SK-N-MC (cell line): Measurements from ENCODE around the gene RAB2B.
A peak's percentile ranks its signal among the peaks of the same experiment; 100 is the strongest.

Source experiments
- DNase-seq: peaks from one replicate; pipeline ENCODE4 v3.0.0-alpha.2; 2011; ENCODE audit warnings: low read depth, low spot score
- H3K27ac ChIP-seq: fragments of 200-600 bp; sonication (generic); 2 replicates; pipeline ENCODE4 v1.5.1; 2016; ENCODE audit warnings: mixed run types
- H3K36me3 ChIP-seq: fragments of 200-600 bp; sonication (generic); 2 replicates; pipeline ENCODE4 v1.6.1; 2017; ENCODE audit warnings: antibody characterized with exemption, low read length, mixed read lengths; ENCODE audit not compliant: insufficient read depth
- H3K4me3 ChIP-seq: fragments of 200-600 bp; sonication (generic); 2 replicates; pipeline ENCODE4 v1.5.1; 2016
- H3K9ac ChIP-seq: fragments of 200-600 bp; sonication (generic); 2 replicates; pipeline ENCODE4 v1.8.0; 2017; ENCODE audit warnings: mixed run types, mixed read lengths; ENCODE audit not compliant: insufficient read length
- H3K9me3 ChIP-seq: fragments of 200-600 bp; sonication (generic); 2 replicates; pipeline ENCODE4 v1.6.1; 2017; ENCODE audit warnings: low read depth, mild to moderate bottlenecking, antibody characterized with exemption, low read length, moderate library complexity, mixed read lengths
- EZH2 ChIP-seq: fragments of 200-600 bp; sonication (generic); IDR thresholded peaks from one replicate; pipeline ENCODE4 v1.6.1; 2017; ENCODE audit warnings: antibody characterized with exemption
- FOXP2 ChIP-seq: optimal IDR thresholded peaks from 2 replicates; pipeline ENCODE3; 2011; ENCODE audit warnings: mild to moderate bottlenecking, moderate library complexity; ENCODE audit not compliant: insufficient read depth; ENCODE audit errors: extremely low read length, control extremely low read depth
- POLR2AphosphoS5 ChIP-seq: IDR thresholded peaks from 2 replicates; pipeline ENCODE4 v1.6.1; 2012; ENCODE audit warnings: mild to moderate bottlenecking, low read depth, low read length, borderline replicate concordance

Gene RAB2B

GRCh38 chr14:21476925-21477681 is at the start of gene RAB2B, which contains the start of gene TOX4:
TSS of gene RAB2B (minus strand) at chr14:21476959. CDS start at chr14:21476872, 87 bp downstream.
TSS of gene TOX4 (plus strand) at chr14:21477195. CDS start at chr14:21477279, 84 bp downstream.
- Histone ChIP-seq H3K36me3 (peaks cover 14% of the 10 kb centered on the region; the same call in 1 of the 2 replicates), H3K4me3 (peak within 1 kb of the TSS; percentile 89), H3K27ac (peak within 1 kb of the TSS; percentile 49; the same call in 1 of the 2 replicates), H3K9me3 (no peaks in the 10 kb centered on the region), H3K9ac (peak within 1 kb of the TSS; percentile 92)
- TF ChIP-seq FOXP2 (peak; percentile 46), POLR2AphosphoS5 (peak; percentile 81), EZH2 (no peak)
- peak; percentile 95 for DNase-seq

- TF ChIP-seq FOXP2 (no peak), POLR2AphosphoS5 (peak; percentile 82)
- H3K36me3 ChIP-seq = peaks cover 30% of the 10 kb centered on the region; the same call in 1 of the 2 replicates
- peak; percentile 47 for DNase-seq
- H3K27ac ChIP-seq = peak within 1 kb of the TSS; percentile 45
- no peaks in the 10 kb centered on the region for H3K9me3 ChIP-seq
- peak within 1 kb of the TSS; percentile 83 for H3K9ac ChIP-seq
- peak within 1 kb of the TSS; percentile 94 for H3K4me3 ChIP-seq
Measured at GRCh38 chr14:21525962-21526671, 49.4 kb upstream of the RAB2B start, which contains the start of gene SALL2. TSS of gene SALL2 (minus strand) at chr14:21526346. CDS start at chr14:21526127, 219 bp downstream.

- no peak for DNase-seq
- TF ChIP-seq FOXP2 (no peak), EZH2 (no peak), POLR2AphosphoS5 (no peak)
- H3K36me3 ChIP-seq = peaks cover 30% of the 10 kb centered on the region; the same call in 1 of the 2 replicates
- peak overlapping the region; percentile 94 for H3K4me3 ChIP-seq
- H3K9me3 ChIP-seq = no peaks in the 10 kb centered on the region
- no peak overlapping the region for H3K27ac ChIP-seq
- H3K9ac ChIP-seq = peak overlapping the region; percentile 83
Measured at GRCh38 chr14:21525571-21525961, 48.8 kb upstream of the RAB2B start.

GRCh38 chr14:21524575-21525490 is 48.1 kb upstream of the RAB2B start:
- TF ChIP-seq EZH2 = no peak
- no peak for TF ChIP-seq POLR2AphosphoS5
- TF ChIP-seq FOXP2 = no peak
- Histone ChIP-seq H3K9ac (peak overlapping the region; percentile 83), H3K36me3 (peaks cover 30% of the 10 kb centered on the region; the same call in 1 of the 2 replicates), H3K9me3 (no peaks in the 10 kb centered on the region), H3K4me3 (peak overlapping the region; percentile 94), H3K27ac (no peak overlapping the region)
- no peak for DNase-seq

- no peak overlapping the region for H3K9ac ChIP-seq
- peaks cover 30% of the 10 kb centered on the region; the same call in 1 of the 2 replicates for H3K36me3 ChIP-seq
- no peak overlapping the region for H3K27ac ChIP-seq
- H3K9me3 ChIP-seq = no peaks in the 10 kb centered on the region
- TF ChIP-seq POLR2AphosphoS5 = no peak
- TF ChIP-seq FOXP2 = no peak
- TF ChIP-seq EZH2 = no peak
- DNase-seq = no peak
- H3K4me3 ChIP-seq = no peak overlapping the region
Measured at GRCh38 chr14:21523203-21523602, 46.4 kb upstream of the RAB2B start.

GRCh38 chr14:21521501-21521900 is 44.7 kb upstream of the RAB2B start:
- Histone ChIP-seq H3K36me3 (peaks cover 30% of the 10 kb centered on the region; the same call in 1 of the 2 replicates), H3K4me3 (no peak overlapping the region), H3K27ac (peak overlapping the region; percentile 44; the same call in 1 of the 2 replicates), H3K9me3 (no peaks in the 10 kb centered on the region), H3K9ac (no peak overlapping the region)
- TF ChIP-seq FOXP2 = no peak
- TF ChIP-seq EZH2 = no peak
- TF ChIP-seq POLR2AphosphoS5 = no peak
- no peak for DNase-seq

- TF ChIP-seq EZH2 (no peak), FOXP2 (no peak), POLR2AphosphoS5 (no peak)
- Histone ChIP-seq H3K36me3 (peaks cover 30% of the 10 kb centered on the region; the same call in 1 of the 2 replicates), H3K27ac (peak overlapping the region; percentile 44; the same call in 1 of the 2 replicates), H3K9me3 (no peaks in the 10 kb centered on the region), H3K9ac (no peak overlapping the region), H3K4me3 (no peak overlapping the region)
- DNase-seq = no peak
Measured at GRCh38 chr14:21520767-21521166, 44.0 kb upstream of the RAB2B start.
